Endothelial cell of umbilical vein (primary cell): ENCODE results near the gene RPP21. TPM values are rescaled to one million over a fixed set of nuclear protein-coding genes. Genes with fewer than 3 reads are reported as not detected.

Source experiments
- BruUV-seq: library from RNA; stranded (reverse); fragments of 400-500 nt; replicated peaks from 2 replicates; lab custom pipeline; 2021; lab: Mats Ljungman, UMichigan
- CTCF ChIA-PET: fragments of 300-600, 350-600 bp; sonication (Branson Sonifier 250); formaldehyde crosslinking; loops from one replicate; lab custom pipeline; 2021; ENCODE audit warnings: antibody characterized with exemption, inconsistent platforms; lab: Charles Lee
- POLR2A ChIA-PET: fragments of 300-600, 350-600 bp; sonication (Branson Sonifier 250); formaldehyde crosslinking; loops from one replicate; lab custom pipeline; 2021; ENCODE audit warnings: antibody characterized with exemption, inconsistent platforms; lab: Charles Lee
- DNase-seq: peaks from one replicate; pipeline ENCODE4 v3.0.0-alpha.2; 2011; ENCODE audit warnings: low read depth, low spot score
- FAIRE-seq: peaks from 2 replicates; lab custom pipeline; 2011; peaks lifted over from hg19 to GRCh38; lab: Jason Lieb, UNC
- H2AFZ ChIP-seq: 2 replicates; pipeline ENCODE4 v1.6.0; 2012; ENCODE audit warnings: low read depth, low read length, control low read depth, inconsistent platforms
- H3K27ac ChIP-seq: 2 replicates; pipeline ENCODE4 v1.5.1; 2011; ENCODE audit warnings: low read depth, mild to moderate bottlenecking, control low read depth, low read length, moderate library complexity; ENCODE audit not compliant: insufficient read depth
- H3K27me3 ChIP-seq, 2 experiments: 2 replicates each; pipeline versions ENCODE4 v1.6.0 to v1.6.1; 2011; ENCODE audit warnings: low read length in 2 of 2, mixed read lengths in 1 of 2; ENCODE audit not compliant: control insufficient read depth in 2 of 2, insufficient read depth in 2 of 2
- H3K36me3 ChIP-seq, 2 experiments: 2 replicates in 1 of 2; 3 replicates in 1 of 2; pipeline ENCODE4 v1.5.1; 2011; ENCODE audit warnings: low read length in 2 of 2, mild to moderate bottlenecking in 1 of 2, moderate library complexity in 1 of 2; ENCODE audit not compliant: control insufficient read depth in 2 of 2, insufficient read depth in 2 of 2; ENCODE audit errors: extremely low read depth in 1 of 2
- H3K4me1 ChIP-seq: 3 replicates; pipeline ENCODE4 v1.5.1; 2011; ENCODE audit warnings: mild to moderate bottlenecking, low read length; ENCODE audit not compliant: control insufficient read depth, insufficient read depth; ENCODE audit errors: extremely low read depth
- H3K4me2 ChIP-seq: 2 replicates; pipeline ENCODE4 v1.6.1; 2011; ENCODE audit warnings: low read length, control low read depth, mixed read lengths; ENCODE audit not compliant: insufficient read depth
- H3K4me3 ChIP-seq, 3 experiments: fragments of 200-600 bp in 1 of 3; sonication (generic), shearing (Covaris generic) in 1 of 3; replicated peaks in 1 of 3; 2 replicates each; pipeline ENCODE4 v1.5.1; 2011 to 2016; ENCODE audit warnings: control low read depth in 3 of 3, low read length in 3 of 3, mild to moderate bottlenecking in 2 of 3, inconsistent platforms in 1 of 3, low read depth in 1 of 3, moderate library complexity in 1 of 3; ENCODE audit not compliant: insufficient read depth in 1 of 3
- H3K79me2 ChIP-seq: 2 replicates; pipeline ENCODE4 v1.6.0; 2012; ENCODE audit warnings: low read length, inconsistent platforms; ENCODE audit not compliant: control insufficient read depth, insufficient read depth
- H3K9ac ChIP-seq: replicated peaks from 2 replicates; pipeline ENCODE3; 2011; ENCODE audit warnings: low read length, control low read depth; ENCODE audit not compliant: insufficient read depth; ENCODE audit errors: extremely low read depth
- H3K9me1 ChIP-seq: replicated peaks from 3 replicates; pipeline ENCODE4 v1.6.0; 2011; ENCODE audit warnings: mild to moderate bottlenecking, low read length; ENCODE audit not compliant: control insufficient read depth, insufficient read depth; ENCODE audit errors: extremely low read depth
- H3K9me3 ChIP-seq: replicated peaks from 2 replicates; pipeline ENCODE4 v1.5.1; 2012; ENCODE audit warnings: low read length, inconsistent platforms; ENCODE audit not compliant: control insufficient read depth, insufficient read depth
- H4K20me1 ChIP-seq: replicated peaks from 2 replicates; pipeline ENCODE3; 2011; ENCODE audit warnings: mild to moderate bottlenecking, low read length; ENCODE audit not compliant: control insufficient read depth, insufficient read depth; ENCODE audit errors: extremely low read depth
- CTCF ChIP-seq, 2 donors: IDR thresholded peaks; 1 replicate in 1 of 2; 2 replicates in 1 of 2; pipeline ENCODE4 v1.5.1; 2011; ENCODE audit warnings: low read length in 2 of 2, mild to moderate bottlenecking in 2 of 2, moderate library complexity in 2 of 2, control low read depth in 1 of 2, inconsistent platforms in 1 of 2, low read depth in 1 of 2; ENCODE audit not compliant: insufficient read depth in 1 of 2; ENCODE audit errors: extremely low read depth in 1 of 2
- EZH2 ChIP-seq: IDR thresholded peaks from 2 replicates; pipeline ENCODE4 v1.6.1; 2012; ENCODE audit warnings: borderline replicate concordance, low read depth, mild to moderate bottlenecking, moderate library complexity, low read length, inconsistent platforms; ENCODE audit not compliant: severe bottlenecking
- FOS ChIP-seq: IDR thresholded peaks from 2 replicates; pipeline ENCODE4 v1.6.1; 2011; ENCODE audit warnings: mild to moderate bottlenecking, low read length, moderate library complexity, borderline replicate concordance; ENCODE audit not compliant: insufficient read depth
- GATA2 ChIP-seq: IDR thresholded peaks from 2 replicates; pipeline ENCODE4 v1.7.0; 2011; ENCODE audit warnings: low read depth, mild to moderate bottlenecking, moderate library complexity, mixed read lengths, low read length; ENCODE audit not compliant: insufficient read length, insufficient read depth
- JUN ChIP-seq: IDR thresholded peaks from 2 replicates; pipeline ENCODE4 v1.6.1; 2011; ENCODE audit warnings: borderline replicate concordance, low read depth; ENCODE audit not compliant: insufficient read length, insufficient read depth
- MYC ChIP-seq: IDR thresholded peaks from one replicate; pipeline ENCODE4 v1.6.1; 2011; ENCODE audit warnings: mild to moderate bottlenecking, low read depth, low read length
- POLR2A ChIP-seq: IDR thresholded peaks from 2 replicates; pipeline ENCODE4 v1.6.1; 2012; ENCODE audit warnings: low read depth, mild to moderate bottlenecking, control low read depth, low read length
- POLR2AphosphoS5 ChIP-seq: IDR thresholded peaks from 2 replicates; pipeline ENCODE4 v1.6.1; 2012; ENCODE audit warnings: low read depth, mild to moderate bottlenecking, control low read depth, low read length, moderate library complexity; ENCODE audit not compliant: insufficient read depth
- dilution Hi-C: fragments of 300-500 bp; cut with MboI; formaldehyde crosslinking; loops from one replicate; pipeline ENCODE4 v1.15.0; 2019; ENCODE audit warnings: low sequenced_read_pairs; ENCODE audit not compliant: extremely low pct_ligation_motif_present
- intact Hi-C: fragments of 100-400 bp; cut with micrococcal nuclease; formaldehyde crosslinking; loops from one replicate; pipeline ENCODE4 v1.10.0; 2022
- polyA plus RNA-seq, 4 experiments: library from polyadenylated mRNA; depleted of rRNA in 3 of 4; stranded (reverse) in 3 of 4; unstranded in 1 of 4; fragments of >200 nt; gene quantifications; 2 replicates each; pipeline versions ENCODE4 v1.2.1 to v1.2.3, GENCODE V29; 2011 to 2012; ENCODE audit warnings: missing spikeins in 1 of 4
- total RNA-seq: library from RNA; stranded (reverse); gene quantifications from 2 replicates; pipeline ENCODE4 v1.2.3, GENCODE V29; 2021
- TF ChIP-seq, protein P1 (sequence below): IDR thresholded peaks from 2 replicates; pipeline ENCODE4 v1.6.1; 2011; ENCODE audit not compliant: insufficient read depth, insufficient read length

RPP21 gene
- total and polyA plus RNA-seq, 2 donors (not counting 3 experiments of a cell fraction or from before 2014, with no cell fraction given) = 35.3 to 101 TPM

DNA sequence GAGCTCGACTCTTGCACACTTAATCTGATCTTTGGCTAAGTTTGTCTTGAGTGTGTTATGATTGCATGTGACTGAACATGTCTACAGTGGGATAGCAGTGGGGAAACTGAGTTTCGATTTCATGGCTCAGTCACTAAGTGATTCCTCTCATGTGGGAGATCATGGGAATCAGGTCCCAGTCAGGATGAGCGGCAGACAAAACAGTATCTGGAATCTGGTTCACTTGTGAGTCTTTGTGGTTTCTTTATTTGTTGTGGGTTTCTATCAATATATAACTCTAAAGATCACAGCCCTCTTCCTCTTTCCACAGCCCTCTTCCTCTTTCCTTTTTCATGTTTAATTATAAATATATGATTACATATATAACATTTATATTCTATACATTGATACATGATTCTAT is 4.0 kb downstream of the RPP21 start:
- peaks cover 6 to 18% of the 10 kb centered on the region in 2 experiments for H3K27me3 ChIP-seq

More for the DNA sequence above, 4.0 kb downstream of the RPP21 start:
- H3K4me2 ChIP-seq = no peak overlapping the region
- no peak overlapping the region for H3K27ac ChIP-seq
- no peaks in the 10 kb centered on the region for H3K36me3 ChIP-seq
- H3K4me1 ChIP-seq = peaks cover 7% of the 10 kb centered on the region
- dilution Hi-C loops (no loop called here), intact Hi-C loops (loop anchor here (2.0 kb wide), 1 partner anchor 130 kb away; no protein-coding TSS in a partner anchor)
- H4K20me1 ChIP-seq = no peaks in the 10 kb centered on the region
- no peaks in the 10 kb centered on the region for H3K9me1 ChIP-seq
- no peaks in the 10 kb centered on the region for H3K79me2 ChIP-seq
- H3K4me3 ChIP-seq = no peak overlapping the region
- TF ChIP-seq POLR2A (no peak), EZH2 (no peak), CTCF (IDR thresholded peaks at IDR 0.05; ENCODE audit: extremely low read depth in 1 of 2, insufficient read depth in 1 of 2, low read depth in 1 of 2, low read length in 2 of 2) (no peak), FOS (no peak), POLR2AphosphoS5 (no peak), GATA2 (no peak), MYC (no peak), JUN (no peak)
- TF ChIP-seq, protein P1, sequence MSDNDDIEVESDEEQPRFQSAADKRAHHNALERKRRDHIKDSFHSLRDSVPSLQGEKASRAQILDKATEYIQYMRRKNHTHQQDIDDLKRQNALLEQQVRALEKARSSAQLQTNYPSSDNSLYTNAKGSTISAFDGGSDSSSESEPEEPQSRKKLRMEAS = no peak
- FAIRE-seq = no peak
- ChIA-PET CTCF (interaction anchor here (1.5 kb wide), 1 partner anchor 110 kb away, joined by 3 read pairs; no protein-coding TSS in a partner anchor), POLR2A (no interaction called here)
- H3K9me3 ChIP-seq = no peaks in the 10 kb centered on the region
- no TSS peak for BruUV-seq
- DNase-seq = no peak
- H2AFZ ChIP-seq = no peak overlapping the region
- no peak overlapping the region for H3K9ac ChIP-seq
